ENCODE measurements around the gene LUZP1.

GRCh38 chr1:23074012-23074411 is 94.6 kb downstream of the LUZP1 start:
- TF ChIP-seq CTCF (conservative IDR thresholded peaks at IDR 0.05; ENCODE audit: low read depth in 2 of 2): no peak
- TF ChIP-seq EZH2 (IDR thresholded peaks at IDR 0.05; ENCODE audit: low read depth, unreplicated experiment): no peak
- no peak for TF ChIP-seq POLR2AphosphoS5 (IDR thresholded peaks at IDR 0.05; ENCODE audit: low read depth)
- TF ChIP-seq NANOG (IDR thresholded peaks at IDR 0.05; ENCODE audit: borderline replicate concordance): no peak
- TF ChIP-seq ZNF114 (CRISPR knock-in tag; IDR thresholded peaks at IDR 0.05): no peak
- TF ChIP-seq EZH2phosphoT487 (IDR thresholded peaks at IDR 0.05; ENCODE audit: unreplicated experiment): no peak
- TF ChIP-seq CREB1 (CRISPR knock-in tag; IDR thresholded peaks at IDR 0.05; ENCODE audit: low read depth): no peak
- TF ChIP-seq REST (IDR thresholded peaks at IDR 0.05; ENCODE audit: unreplicated experiment): no peak
- no peak for TF ChIP-seq STAT1 (IDR thresholded peaks at IDR 0.05; ENCODE audit: unreplicated experiment)
- no peak for TF ChIP-seq ZNF331 (CRISPR knock-in tag; IDR thresholded peaks at IDR 0.05; ENCODE audit: low read depth)
- no peak for TF ChIP-seq JUNB (IDR thresholded peaks at IDR 0.05; ENCODE audit: unreplicated experiment)
- no peak for TF ChIP-seq ETS1 (IDR thresholded peaks at IDR 0.05)

Data from GM23338 (cell line).